Gastroesophageal sphincter (tissue), 3 donors: ENCODE results near the gene MAS1.

Source experiments
- CTCF ChIP-seq, 4 experiments: fragments of 200-600 bp in 2 of 4; fragments of 450-650 bp in 2 of 4; sonication (generic) in 1 of 4; IDR thresholded peaks; one replicate each; pipeline ENCODE4 v1.5.1; 2017 to 2019; ENCODE audit warnings: antibody characterized with exemption in 4 of 4, mild to moderate bottlenecking in 2 of 4, moderate library complexity in 2 of 4
- POLR2AphosphoS5 ChIP-seq: sonication (generic); formaldehyde crosslinking; IDR thresholded peaks from one replicate; pipeline ENCODE4 v1.6.1; 2017; ENCODE audit warnings: antibody characterized with exemption

- TF ChIP-seq CTCF (IDR thresholded peaks at IDR 0.05) (no peak), POLR2AphosphoS5 (no peak)
These were observed 25.4 kb upstream of the MAS1 start for GRCh38 chr6:159865226-159865920.
